Peyer's patch (tissue), 4 donors: ENCODE data around the gene TSPO. TPM values are rescaled to one million over a fixed set of nuclear protein-coding genes. Genes with fewer than 3 reads are reported as not detected.

Source experiments
- DNase-seq, 3 donors: peaks; one replicate each; pipeline ENCODE4 v3.0.0-alpha.2; 2017 to 2019
- H3K27ac ChIP-seq, 4 donors: fragments of 200-600 bp; sonication (generic); one replicate each; pipeline ENCODE4 v1.5.1; 2016 to 2019
- H3K27me3 ChIP-seq, 2 donors: fragments of 200-600 bp; sonication (generic); one replicate each; pipeline ENCODE4 v1.5.1; 2019
- H3K36me3 ChIP-seq, 3 donors: fragments of 200-600 bp; sonication (generic); one replicate each; pipeline ENCODE4 v1.5.1; 2016 to 2019
- H3K4me1 ChIP-seq, 4 donors: fragments of 200-600 bp; sonication (generic); one replicate each; pipeline ENCODE4 v1.5.1; 2016 to 2019
- H3K4me3 ChIP-seq, 4 donors: fragments of 200-600 bp; sonication (generic); 1 replicate in 3 of 4; 2 replicates in 1 of 4; pipeline ENCODE4 v1.5.1; 2016 to 2019; ENCODE audit warnings: mild to moderate bottlenecking in 1 of 4
- H3K9me3 ChIP-seq, 4 donors: fragments of 200-600 bp; sonication (generic); one replicate each; pipeline ENCODE4 v1.5.1; 2016 to 2019; ENCODE audit warnings: mild to moderate bottlenecking in 1 of 4
- POLR2A ChIP-seq, 2 donors: fragments of 450-650 bp; IDR thresholded peaks; one replicate each; pipeline ENCODE4 v1.5.1; 2017; ENCODE audit warnings: antibody characterized with exemption in 2 of 2, mild to moderate bottlenecking in 2 of 2, moderate library complexity in 2 of 2
- total RNA-seq, 4 donors: library from RNA; depleted of rRNA; stranded (reverse); fragments of >200 nt; gene quantifications; one replicate each; pipeline ENCODE4 v1.1.0, GENCODE V29; 2016
- TF ChIP-seq, protein P1 (sequence below), 6 experiments: fragments of 450-650 bp in 4 of 6; fragments of 200-600 bp in 2 of 6; sonication (generic) in 1 of 6; IDR thresholded peaks; one replicate each; pipeline ENCODE4 v1.5.1; 2017 to 2019; ENCODE audit warnings: antibody characterized with exemption in 6 of 6, mild to moderate bottlenecking in 3 of 6, moderate library complexity in 1 of 6

Gene TSPO
- total RNA-seq, 4 donors from 2014 or later = 220 to 304 (median 270) TPM

GRCh38 chr22:43201486-43202219, 50.3 kb downstream of the TSPO start:
- no peaks in the 10 kb centered on the region for H3K4me1 ChIP-seq
- no peak for TF ChIP-seq POLR2A (IDR thresholded peaks at IDR 0.05)
- TF ChIP-seq, protein P1, sequence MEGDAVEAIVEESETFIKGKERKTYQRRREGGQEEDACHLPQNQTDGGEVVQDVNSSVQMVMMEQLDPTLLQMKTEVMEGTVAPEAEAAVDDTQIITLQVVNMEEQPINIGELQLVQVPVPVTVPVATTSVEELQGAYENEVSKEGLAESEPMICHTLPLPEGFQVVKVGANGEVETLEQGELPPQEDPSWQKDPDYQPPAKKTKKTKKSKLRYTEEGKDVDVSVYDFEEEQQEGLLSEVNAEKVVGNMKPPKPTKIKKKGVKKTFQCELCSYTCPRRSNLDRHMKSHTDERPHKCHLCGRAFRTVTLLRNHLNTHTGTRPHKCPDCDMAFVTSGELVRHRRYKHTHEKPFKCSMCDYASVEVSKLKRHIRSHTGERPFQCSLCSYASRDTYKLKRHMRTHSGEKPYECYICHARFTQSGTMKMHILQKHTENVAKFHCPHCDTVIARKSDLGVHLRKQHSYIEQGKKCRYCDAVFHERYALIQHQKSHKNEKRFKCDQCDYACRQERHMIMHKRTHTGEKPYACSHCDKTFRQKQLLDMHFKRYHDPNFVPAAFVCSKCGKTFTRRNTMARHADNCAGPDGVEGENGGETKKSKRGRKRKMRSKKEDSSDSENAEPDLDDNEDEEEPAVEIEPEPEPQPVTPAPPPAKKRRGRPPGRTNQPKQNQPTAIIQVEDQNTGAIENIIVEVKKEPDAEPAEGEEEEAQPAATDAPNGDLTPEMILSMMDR (IDR thresholded peaks at IDR 0.05) = no peak
- H3K4me3 ChIP-seq = no peak overlapping the region
- H3K27ac ChIP-seq = no peak overlapping the region
- H3K36me3 ChIP-seq = no peaks in the 10 kb centered on the region
- H3K27me3 ChIP-seq = no peaks in the 10 kb centered on the region
- H3K9me3 ChIP-seq = no peaks in the 10 kb centered on the region
- DNase-seq = no peak

GRCh38 chr22:43202326-43202725, 51.0 kb downstream of the TSPO start:
- H3K27ac ChIP-seq = no peak overlapping the region
- H3K4me1 ChIP-seq = no peaks in the 10 kb centered on the region
- TF ChIP-seq, protein P1 (IDR thresholded peaks at IDR 0.05) = no peak
- TF ChIP-seq POLR2A (IDR thresholded peaks at IDR 0.05) = no peak
- no peaks in the 10 kb centered on the region for H3K27me3 ChIP-seq
- H3K36me3 ChIP-seq = no peaks in the 10 kb centered on the region
- no peak overlapping the region for H3K4me3 ChIP-seq
- DNase-seq = no peak
- no peaks in the 10 kb centered on the region for H3K9me3 ChIP-seq

DNA sequence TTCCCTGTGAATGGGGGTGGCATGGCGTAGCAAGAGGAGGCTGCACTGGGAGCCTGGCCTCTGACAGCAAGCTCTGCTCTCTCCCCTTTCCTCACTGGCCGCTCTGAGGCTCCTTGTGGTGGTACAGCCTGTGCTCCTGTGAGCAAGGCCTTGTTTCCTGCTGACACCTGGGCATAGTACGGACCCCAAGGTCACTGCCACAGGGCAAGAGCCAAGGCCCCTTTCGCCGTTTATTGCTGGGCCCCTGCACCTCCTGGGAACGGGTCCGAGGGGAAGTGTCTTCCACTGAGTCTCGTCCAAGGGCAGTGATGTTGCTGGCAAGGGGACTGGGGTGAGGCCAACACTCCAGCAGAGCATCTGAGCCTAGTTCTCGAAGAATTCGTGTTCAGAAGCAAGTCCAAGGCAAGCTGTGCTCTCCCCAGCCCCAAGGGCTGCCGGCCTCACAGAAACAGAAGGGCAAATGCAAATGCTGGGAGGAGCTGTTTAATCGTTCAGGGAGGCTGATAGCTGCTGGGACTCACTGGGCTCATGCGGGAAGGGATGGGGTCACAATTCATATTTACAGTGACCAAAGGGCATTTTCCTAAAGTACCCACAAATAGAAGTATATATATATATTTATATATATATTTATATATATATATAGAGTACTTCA, 51.5 kb downstream of the TSPO start:
- no peak for DNase-seq
- no peaks in the 10 kb centered on the region for H3K27me3 ChIP-seq
- no peaks in the 10 kb centered on the region for H3K36me3 ChIP-seq
- no peaks in the 10 kb centered on the region for H3K4me1 ChIP-seq
- H3K9me3 ChIP-seq = no peaks in the 10 kb centered on the region
- no peak overlapping the region for H3K27ac ChIP-seq
- no peak overlapping the region for H3K4me3 ChIP-seq
- TF ChIP-seq, protein P1 (IDR thresholded peaks at IDR 0.05) = no peak
- no peak for TF ChIP-seq POLR2A (IDR thresholded peaks at IDR 0.05)

DNA sequence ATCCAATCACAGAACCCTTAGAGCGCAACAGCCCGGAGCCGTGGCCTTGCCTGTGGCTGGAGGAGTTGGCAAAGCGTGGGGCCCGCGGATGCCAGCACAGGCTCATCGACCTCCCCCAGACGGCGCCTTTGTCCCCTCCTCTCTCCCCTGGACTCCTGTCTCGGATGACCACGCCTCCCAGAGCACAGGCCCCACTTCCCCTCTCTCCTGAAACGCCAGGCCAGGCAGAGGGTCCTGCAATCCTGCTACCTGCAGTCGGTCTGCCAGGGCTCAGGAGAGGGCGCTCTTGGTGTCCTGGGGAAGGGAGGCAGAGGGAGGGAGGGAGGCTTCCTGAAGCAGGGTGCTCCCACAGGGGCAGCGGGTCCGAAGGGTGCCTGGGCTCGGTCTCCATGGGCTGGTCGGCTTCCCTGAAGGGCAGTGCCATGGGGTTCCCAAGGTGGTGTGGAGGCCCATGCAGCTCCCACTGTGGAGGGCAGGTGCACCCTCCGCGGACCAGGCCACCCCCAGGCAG, 52.2 kb downstream of the TSPO start:
- TF ChIP-seq, protein P1 (IDR thresholded peaks at IDR 0.05) = no peak
- TF ChIP-seq POLR2A (IDR thresholded peaks at IDR 0.05) = no peak
- Histone ChIP-seq H3K9me3 (no peaks in the 10 kb centered on the region), H3K36me3 (no peaks in the 10 kb centered on the region), H3K4me3 (no peak overlapping the region), H3K27me3 (no peaks in the 10 kb centered on the region), H3K4me1 (no peaks in the 10 kb centered on the region), H3K27ac (no peak overlapping the region)
- DNase-seq = no peak

DNA sequence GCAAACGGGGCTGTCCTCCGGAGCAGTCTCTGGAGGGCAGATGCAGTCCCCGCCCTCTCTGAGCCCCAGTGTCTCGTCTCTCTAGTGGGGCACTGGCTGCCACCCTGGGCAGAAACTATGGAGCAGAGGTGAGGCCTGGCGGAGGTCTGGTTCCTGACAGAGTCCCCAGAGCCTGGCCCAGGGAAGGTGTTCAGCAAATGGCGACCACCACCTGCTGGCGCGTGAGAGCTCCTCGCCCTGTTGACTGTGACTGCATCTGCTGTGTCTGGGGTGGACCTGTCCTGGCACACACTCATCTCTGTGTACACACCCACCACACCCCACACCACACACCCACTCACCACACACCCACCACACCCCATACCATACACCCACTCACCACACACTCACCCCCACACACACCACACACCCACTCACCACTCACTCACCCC, 53.9 kb downstream of the TSPO start:
- H3K27ac ChIP-seq = no peak overlapping the region
- no peaks in the 10 kb centered on the region for H3K36me3 ChIP-seq
- no peak overlapping the region for H3K4me3 ChIP-seq
- no peaks in the 10 kb centered on the region for H3K9me3 ChIP-seq
- no peaks in the 10 kb centered on the region for H3K4me1 ChIP-seq
- TF ChIP-seq, protein P1 (IDR thresholded peaks at IDR 0.05) = no peak
- no peak for TF ChIP-seq POLR2A (IDR thresholded peaks at IDR 0.05)
- H3K27me3 ChIP-seq = no peaks in the 10 kb centered on the region
- DNase-seq = no peak
